Activated T-helper 2 cell treated with anti-CD3 and anti-CD28 coated beads, Interferon-gamma antibody, Interleukin-2, Interleukin-4, amounts not matched to agents 10 μg/mL and 5 μg/mL and 100 μg/mL, durations not matched to agents 14 hours and 24 hours and 36 hours (primary cell): ENCODE data around the gene SENP7. TPM values are rescaled to one million over a fixed set of nuclear protein-coding genes. Genes with fewer than 3 reads are reported as not detected.

Experiments
- DNase-seq: peaks from one replicate; pipeline ENCODE4 v3.0.0; 2021; ENCODE audit warnings: low spot score
- H3K27ac Mint-ChIP-seq: one replicate; pipeline ENCODE4 v1.8.0; 2021; ENCODE audit warnings: mixed read lengths
- H3K27me3 Mint-ChIP-seq: one replicate; pipeline ENCODE4 v1.8.0; 2021; ENCODE audit warnings: low read depth, mixed read lengths
- H3K36me3 Mint-ChIP-seq: one replicate; pipeline ENCODE4 v1.8.0; 2021; ENCODE audit warnings: low read depth, mixed read lengths
- H3K4me1 Mint-ChIP-seq: one replicate; pipeline ENCODE4 v1.8.0; 2021; ENCODE audit warnings: low read depth, mixed read lengths
- H3K4me3 Mint-ChIP-seq: one replicate; pipeline ENCODE4 v1.8.0; 2021; ENCODE audit warnings: low read depth, mild to moderate bottlenecking, moderate library complexity, mixed read lengths
- H3K9me3 Mint-ChIP-seq: one replicate; pipeline ENCODE4 v1.8.0; 2021; ENCODE audit warnings: mixed read lengths
- intact Hi-C: fragments of 100-400 bp; cut with micrococcal nuclease; formaldehyde crosslinking; loops from one replicate; pipeline ENCODE4 v1.15.1; 2023
- total RNA-seq: library from RNA; stranded (reverse); gene quantifications from 2 replicates; pipeline ENCODE4 v1.2.3, GENCODE V29; 2022

Gene SENP7
- total RNA-seq, 1 donor from 2014 or later = 10.7 TPM

DNA sequence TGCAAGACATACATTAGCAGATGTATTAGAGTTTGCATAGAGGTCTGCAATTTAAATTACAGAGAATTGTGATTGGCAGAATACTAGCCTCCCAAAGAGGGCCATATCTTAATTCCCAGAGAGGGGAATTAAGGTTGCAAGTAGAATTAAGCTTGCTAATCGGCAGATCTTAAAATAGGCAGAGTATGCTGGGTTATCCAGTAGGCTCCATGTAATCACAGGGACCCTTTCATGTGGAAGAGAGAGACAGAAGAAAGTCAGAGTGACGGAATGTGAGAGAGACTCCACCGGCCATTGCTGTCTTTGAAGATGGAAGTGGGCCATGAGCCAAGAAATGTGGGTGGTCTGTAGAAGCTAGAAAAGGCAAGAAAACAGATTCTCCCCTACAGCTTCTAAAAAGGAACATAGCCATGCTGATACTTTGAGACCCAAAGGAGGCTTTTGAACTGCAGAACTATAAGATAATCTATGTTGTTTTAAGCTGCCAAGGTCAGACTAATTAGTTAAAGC is 231.4 kb downstream of the SENP7 start:
- DNase-seq = no peak
- intact Hi-C loops = no loop called here
- Mint-ChIP-seq H3K27me3 (no peaks in the 10 kb centered on the region), H3K27ac (no peak overlapping the region), H3K4me3 (no peak overlapping the region), H3K36me3 (no peaks in the 10 kb centered on the region), H3K4me1 (no peaks in the 10 kb centered on the region), H3K9me3 (no peaks in the 10 kb centered on the region)

- no peak overlapping the region for H3K4me3 Mint-ChIP-seq
- H3K27ac Mint-ChIP-seq = no peak overlapping the region
- no peak for DNase-seq
- intact Hi-C loops = no loop called here
- H3K27me3 Mint-ChIP-seq = no peaks in the 10 kb centered on the region
- no peaks in the 10 kb centered on the region for H3K9me3 Mint-ChIP-seq
- no peaks in the 10 kb centered on the region for H3K4me1 Mint-ChIP-seq
- H3K36me3 Mint-ChIP-seq = no peaks in the 10 kb centered on the region
These were observed 233.1 kb downstream of the SENP7 start for GRCh38 chr3:101279765-101280385.

GRCh38 chr3:101279162-101279561 is 233.8 kb downstream of the SENP7 start:
- Mint-ChIP-seq H3K27me3 (no peaks in the 10 kb centered on the region), H3K4me3 (no peak overlapping the region), H3K36me3 (no peaks in the 10 kb centered on the region), H3K9me3 (no peaks in the 10 kb centered on the region), H3K4me1 (no peaks in the 10 kb centered on the region), H3K27ac (no peak overlapping the region)
- intact Hi-C loops = no loop called here
- DNase-seq = no peak

GRCh38 chr3:101278727-101279126 is 234.3 kb downstream of the SENP7 start:
- Mint-ChIP-seq H3K27ac (no peak overlapping the region), H3K4me1 (no peaks in the 10 kb centered on the region), H3K4me3 (no peak overlapping the region), H3K9me3 (no peaks in the 10 kb centered on the region), H3K27me3 (no peaks in the 10 kb centered on the region), H3K36me3 (no peaks in the 10 kb centered on the region)
- DNase-seq = no peak
- intact Hi-C loops = no loop called here

Other genes starting within 250 kb of the SENP7 start
- gene IMPG2, start 192.6 kb downstream of the SENP7 start, total RNA-seq = 0.05 and 0.09 TPM in 2 replicates
- 47.1 and 54.0 TPM in 2 replicates for gene TRMT10C, start 48.7 kb upstream of the SENP7 start, total RNA-seq
- gene PCNP, start 61.0 kb upstream of the SENP7 start, total RNA-seq = 190 and 192 TPM in 2 replicates
- 27.5 and 29.6 TPM in 2 replicates for gene ZBTB11, start 163.9 kb upstream of the SENP7 start, total RNA-seq
- gene RPL24, start 173.5 kb upstream of the SENP7 start, total RNA-seq = 1,565 and 1,599 TPM in 2 replicates
- gene CEP97, start 211.4 kb upstream of the SENP7 start, total RNA-seq = 26.0 and 26.1 TPM in 2 replicates